NCI-H1436 treated with DMSO at 0.1 percent for 48 hours (cell line): ENCODE measurements around the gene SNX3.
"Not testable (repeated sequence)": the region's sequence is repeated elsewhere in the genome, so short reads cannot be mapped to it uniquely, and the experiment has no call there.

ENCODE experiments used
- DNase-seq: peaks from one replicate; lab custom pipeline; 2025; lab: John Stamatoyannopoulos, UW

Gene SNX3

DNA sequence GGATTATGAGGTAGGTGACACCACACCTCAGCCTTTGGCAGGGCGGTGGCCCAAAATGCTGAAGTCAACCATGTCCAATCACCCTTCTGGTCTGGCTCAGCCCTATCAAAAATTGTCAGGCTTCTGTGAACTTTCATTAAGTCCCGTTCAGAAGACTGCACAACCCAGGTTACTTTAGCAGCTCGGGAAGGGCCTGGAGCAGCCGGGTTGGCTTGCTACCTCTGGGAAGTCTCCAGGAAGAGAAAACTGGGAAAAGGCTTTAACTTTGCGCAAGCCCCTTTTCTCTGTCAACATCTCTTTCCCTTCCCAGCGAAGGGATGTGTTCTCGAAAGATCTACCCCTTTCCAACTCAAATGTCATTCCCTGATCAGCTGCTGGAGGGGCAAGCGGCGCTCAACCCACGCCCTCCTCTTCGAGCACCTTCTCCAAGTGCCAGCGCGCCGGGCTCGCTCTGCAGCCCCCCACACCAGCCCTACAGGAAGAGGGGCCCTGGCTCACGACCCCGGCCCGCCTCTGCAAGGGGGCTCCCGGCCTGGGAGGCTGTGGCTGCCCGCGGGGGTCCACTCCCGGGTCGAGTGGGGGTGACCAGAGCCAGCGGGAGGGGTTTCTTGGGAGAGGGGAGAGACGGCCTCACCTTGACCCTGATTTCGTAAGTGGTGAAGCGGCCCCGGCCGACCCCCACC lies 573 bp downstream of the SNX3 start:
- no peak for DNase-seq

DNA sequence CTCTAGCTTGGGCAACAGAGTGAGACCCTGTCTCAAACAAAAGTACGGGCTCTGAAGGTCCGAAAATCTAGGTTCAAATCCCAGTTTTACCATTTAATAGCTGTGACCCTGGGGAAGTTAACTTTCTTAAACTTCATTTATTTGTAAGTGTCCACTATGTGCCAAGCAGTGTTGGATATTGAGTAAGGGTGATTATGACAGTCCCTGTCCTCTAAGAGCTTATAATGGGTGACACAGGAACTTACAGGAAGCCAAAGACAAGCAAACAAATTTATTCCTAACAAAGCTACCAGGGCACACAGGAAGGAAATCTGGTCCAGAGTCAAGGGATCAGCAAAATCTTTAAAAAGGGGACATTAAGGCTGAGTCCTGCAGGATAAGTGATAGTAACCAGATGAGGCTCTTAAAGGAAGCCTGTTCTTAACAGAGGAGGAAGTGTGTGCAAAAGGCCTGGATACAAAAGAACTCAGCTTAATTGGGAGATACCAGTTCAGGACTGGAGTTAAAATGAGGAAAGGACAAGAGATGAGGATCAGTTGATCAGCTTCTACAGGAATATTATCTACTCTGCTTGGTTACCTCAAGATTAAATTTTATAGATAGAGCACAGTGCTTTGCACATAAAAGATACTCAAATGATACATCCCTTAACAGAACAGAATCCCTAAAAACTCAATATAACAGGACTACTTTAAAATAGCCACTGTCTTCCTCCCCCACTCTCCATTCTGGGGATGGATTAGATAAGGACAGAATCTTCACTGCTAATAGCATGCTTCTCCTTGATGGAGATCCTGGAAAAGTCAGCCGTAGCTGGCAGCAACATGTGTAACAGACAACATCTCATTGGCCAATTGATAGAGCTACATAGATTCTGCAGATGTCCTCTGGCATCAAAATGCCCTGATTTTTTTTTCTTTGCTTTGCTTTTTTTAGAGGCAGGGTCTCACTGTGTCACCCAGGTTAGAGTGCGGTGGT lies 6.1 kb downstream of the SNX3 start:
- DNase-seq = no peak

DNA sequence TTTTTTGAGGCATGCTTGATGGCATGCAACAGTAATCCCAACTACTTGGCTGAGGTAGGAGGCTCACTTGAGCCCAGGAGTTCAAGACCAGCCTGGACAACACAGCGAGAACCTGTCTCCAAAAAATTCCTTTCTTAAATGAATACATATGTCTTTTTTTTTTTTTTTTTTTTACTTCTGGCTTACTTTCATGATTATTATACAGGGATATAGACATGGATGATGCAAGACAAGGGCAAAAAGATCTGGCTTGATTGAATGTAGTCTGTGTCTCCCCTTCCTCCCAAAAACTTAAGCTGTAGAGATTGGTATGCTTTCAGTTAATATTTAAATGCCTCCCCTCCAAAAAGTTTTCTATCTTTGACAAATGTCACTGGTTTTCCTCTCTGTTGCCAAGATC lies 7.6 kb downstream of the SNX3 start:
- no peak for DNase-seq

DNA sequence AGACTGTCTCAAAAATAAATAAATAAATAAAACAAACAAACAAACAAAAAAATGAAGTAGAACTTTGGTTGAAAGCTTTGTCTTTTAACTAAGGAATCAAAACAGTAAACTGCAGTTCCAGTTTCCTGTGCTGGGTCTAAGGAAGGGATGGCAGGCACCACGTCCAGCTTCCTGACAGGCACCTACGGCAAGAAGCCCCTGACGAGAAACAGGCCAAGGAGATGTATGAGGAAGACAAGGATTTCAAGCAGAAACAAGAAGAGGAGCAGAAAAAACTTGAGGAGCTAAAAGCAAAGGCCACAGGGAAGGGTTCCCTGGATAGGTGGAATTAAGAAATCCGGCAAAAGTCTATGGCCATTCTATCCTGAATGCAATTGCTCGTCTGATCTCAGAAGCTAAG lies 8.8 kb downstream of the SNX3 start:
- no peak for DNase-seq

DNA sequence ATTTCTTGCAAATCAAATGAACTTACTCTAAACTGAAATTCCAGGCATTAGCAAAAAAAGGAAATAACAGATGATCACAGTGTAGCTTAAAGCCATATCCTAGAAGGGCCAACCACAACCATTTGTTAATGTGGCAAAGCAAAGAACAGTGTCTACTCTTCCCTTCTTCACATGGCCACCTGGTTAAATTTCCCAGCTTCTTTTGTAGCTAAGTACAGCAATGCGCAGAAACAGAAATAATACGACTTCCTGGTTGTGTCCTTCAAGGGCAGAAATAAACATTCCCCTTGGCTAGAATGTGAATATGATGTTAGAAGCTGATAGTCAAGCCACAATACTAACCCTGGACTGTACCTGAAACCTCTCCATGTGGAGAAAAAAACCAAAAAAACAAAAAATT lies 9.6 kb downstream of the SNX3 start:
- no peak for DNase-seq

DNA sequence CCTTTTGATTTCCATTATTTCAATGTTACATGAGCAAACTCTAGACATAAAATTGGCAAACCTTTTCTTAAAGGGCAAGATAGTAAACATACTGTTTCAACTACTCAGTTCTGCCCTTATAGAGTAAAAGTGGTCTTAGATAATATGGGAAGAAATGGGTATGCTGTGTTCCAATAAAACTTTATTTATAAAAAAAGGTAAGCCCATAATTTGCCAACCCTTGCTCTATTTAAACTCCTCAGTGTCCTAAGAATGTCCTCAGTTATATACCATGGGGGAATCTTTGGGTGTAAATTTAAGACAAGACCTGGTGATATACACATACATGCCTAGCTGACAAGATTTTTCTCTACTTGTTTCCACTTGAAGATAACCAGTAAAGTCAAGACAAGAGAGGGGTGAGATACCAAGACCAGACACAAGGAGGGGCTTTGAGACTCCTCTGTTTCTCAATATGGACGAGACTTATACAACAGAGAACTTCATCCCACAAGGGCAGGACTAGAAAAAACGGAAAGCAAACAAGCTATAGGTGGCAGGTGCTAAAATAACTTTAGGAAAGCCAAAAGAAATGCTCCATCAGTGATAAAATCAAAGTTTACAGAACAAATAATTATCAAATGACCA lies 10.5 kb downstream of the SNX3 start:
- DNase-seq = no peak

DNA sequence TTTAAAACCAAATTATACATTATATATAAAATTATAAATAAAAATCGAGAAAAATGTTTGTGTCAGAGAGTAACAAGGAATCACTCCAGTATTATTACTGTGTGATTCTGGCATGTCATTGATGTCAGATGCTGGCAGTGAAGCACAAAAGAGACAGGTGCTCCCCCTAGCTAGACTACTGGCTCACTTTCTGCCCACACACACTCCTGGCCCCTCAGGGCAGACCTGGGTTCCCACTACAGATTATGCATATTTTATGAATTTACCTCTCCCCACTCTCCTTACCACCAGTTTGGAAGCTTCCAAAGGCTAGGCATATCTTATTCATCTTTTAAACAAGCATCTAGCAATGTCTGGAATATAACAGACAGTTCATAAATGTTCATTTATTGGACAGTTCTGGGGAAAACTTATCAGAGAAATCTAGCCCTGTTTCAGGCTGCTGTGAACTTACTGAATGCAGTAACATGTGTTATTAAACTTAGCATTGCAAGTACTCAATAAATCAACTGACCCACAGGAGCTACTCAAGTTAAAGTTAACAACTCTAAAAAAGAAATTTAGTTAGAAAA lies 12.8 kb downstream of the SNX3 start:
- DNase-seq = no peak

DNA sequence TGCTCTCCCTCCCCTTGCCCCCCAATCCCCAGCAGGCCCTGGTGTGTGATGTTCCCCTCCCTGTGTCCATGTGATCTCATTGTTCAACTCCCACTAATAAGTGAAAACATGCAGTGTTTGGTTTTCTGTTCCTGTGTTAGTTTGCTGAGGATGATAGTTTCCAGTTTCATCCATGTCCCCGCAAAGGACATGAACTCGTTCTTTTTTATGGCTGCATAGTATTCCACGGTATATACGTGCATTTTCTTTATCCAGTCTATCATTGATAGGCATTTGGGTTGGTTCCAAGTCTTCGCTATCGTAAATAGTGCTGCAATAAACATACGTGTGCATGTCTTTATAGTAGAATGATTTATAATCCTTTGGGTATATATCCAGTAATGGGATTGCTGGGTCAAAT lies 15.7 kb downstream of the SNX3 start:
- not testable (repeated sequence) for DNase-seq

DNA sequence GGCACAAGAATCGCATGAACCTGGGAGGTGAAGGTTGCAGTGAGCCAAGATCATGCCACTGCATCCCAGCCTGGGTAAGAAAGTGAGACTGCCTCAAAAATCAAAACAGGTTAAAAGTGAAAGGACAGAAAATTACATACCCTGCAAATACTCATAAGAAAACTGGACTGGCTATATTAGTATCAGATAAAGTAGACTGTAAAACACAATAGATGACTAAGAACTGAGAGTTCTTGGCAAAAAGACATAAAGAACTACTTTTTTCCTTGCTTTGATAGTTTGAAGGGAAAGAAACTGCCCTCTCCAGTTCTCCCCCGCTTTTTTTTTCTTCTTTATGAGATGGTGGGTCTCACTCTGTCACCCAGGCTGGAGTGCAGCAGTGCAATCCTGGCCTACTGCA lies 17.0 kb downstream of the SNX3 start:
- DNase-seq = no peak

DNA sequence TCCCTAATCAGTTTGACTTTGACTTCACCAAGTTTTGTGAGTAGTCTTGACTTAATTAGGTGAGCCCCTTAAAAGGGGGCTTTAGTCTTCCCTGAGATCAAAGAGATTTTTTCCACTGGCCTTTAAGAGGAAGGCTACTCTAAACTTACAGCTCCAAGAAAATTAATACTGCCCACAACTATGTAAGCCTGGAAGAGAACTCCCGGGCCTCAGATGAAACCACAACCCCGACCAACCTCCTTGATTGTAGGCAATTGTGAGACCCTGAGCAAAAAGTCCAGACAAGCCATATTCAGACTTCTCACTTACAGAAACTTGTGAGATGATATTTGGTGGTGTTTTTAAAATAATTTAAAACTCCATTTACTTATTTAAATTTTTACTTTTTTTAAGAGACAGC lies 18.1 kb downstream of the SNX3 start:
- DNase-seq = no peak

DNA sequence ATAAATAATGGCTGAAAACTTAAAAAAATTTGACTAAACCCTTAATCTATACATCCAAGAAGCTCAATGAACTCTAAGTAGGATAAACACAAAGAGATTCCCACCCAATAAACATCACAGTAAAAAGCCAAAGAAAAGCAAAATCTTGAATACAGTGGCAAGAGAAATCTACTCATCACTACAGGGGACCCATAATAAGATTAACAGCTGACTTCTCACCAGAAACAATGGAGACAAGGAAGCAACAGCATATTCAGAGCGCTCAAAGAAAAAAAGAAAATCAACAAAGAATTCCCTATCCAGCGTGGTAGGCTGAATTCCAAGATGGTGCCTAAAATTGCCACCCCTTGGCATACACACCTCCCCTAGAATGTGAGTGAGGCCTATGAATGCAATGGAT lies 18.6 kb downstream of the SNX3 start:
- no peak for DNase-seq

DNA sequence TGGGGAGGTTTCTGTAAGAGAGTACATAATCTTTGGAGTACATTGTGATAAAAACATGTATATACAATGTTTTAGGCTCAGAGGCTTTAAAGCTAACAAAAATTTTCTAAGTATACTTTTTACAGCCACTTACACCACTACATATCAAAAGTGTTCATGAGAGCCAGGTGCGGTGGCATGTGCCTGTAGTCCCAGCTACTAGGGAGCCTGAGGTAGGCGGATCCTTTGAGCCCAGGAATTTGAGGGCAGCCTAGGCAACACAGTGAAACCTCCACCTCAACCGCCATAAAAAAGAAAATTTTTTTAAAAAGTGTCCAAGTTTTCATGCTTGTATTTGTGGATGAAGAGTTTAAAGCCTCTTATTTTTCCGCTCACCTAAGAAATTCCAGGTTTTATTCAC lies 22.5 kb downstream of the SNX3 start:
- DNase-seq = no peak

DNA sequence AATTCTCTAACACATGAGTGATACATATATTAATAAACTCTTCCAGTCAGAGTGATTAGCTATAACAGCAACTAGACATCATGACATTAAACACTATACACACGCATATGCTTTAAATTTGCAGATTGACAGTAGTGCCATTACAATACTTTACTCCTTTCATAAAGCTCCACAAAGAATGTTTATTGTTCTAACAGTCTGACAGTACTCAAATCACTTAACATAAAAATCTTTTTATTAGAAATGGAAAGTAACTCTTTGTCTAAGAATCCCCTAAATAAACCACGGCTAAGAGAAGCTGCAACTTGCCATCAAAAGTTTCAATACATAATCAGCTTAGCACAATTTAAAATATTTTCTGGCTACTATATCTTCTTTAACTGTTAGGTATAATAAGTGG lies 24.0 kb downstream of the SNX3 start:
- DNase-seq = no peak

DNA sequence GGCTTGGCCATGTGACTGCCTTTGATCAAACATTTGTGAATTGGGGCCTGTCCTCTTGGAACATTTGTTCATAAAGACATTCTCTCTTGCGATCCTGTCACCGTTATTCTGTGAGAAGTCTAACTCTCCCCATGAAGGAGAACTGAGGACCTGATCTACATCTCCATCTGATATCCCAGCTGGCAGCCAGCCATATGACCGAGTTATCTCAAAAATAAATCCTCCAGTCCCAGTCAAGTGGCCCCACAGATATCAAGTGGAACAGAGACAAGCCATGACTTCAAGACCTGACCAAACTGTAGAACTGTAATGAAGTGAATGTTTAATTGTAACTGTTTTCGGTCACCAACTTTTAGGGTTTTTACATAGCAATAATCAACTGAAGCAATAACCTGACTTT lies 25.7 kb downstream of the SNX3 start:
- no peak for DNase-seq

DNA sequence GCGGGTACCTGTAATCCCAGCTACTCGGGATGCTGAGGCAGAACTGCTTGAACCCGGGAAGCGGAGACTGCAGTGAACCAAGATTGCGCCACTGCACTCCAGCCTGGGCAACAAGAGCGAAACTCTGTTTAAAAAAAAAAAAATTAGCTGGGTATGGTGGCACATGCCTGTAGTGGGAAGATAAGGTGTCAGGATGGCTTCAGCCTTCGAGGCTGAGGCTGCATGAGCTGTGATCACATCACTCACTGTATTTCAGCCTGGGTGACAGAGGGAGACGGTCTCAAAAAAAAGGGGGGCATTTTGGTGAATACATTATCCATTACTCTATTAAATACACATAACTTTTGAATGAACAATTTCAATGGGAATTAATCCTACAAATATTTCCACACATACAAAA lies 32.4 kb downstream of the SNX3 start:
- DNase-seq = no peak

DNA sequence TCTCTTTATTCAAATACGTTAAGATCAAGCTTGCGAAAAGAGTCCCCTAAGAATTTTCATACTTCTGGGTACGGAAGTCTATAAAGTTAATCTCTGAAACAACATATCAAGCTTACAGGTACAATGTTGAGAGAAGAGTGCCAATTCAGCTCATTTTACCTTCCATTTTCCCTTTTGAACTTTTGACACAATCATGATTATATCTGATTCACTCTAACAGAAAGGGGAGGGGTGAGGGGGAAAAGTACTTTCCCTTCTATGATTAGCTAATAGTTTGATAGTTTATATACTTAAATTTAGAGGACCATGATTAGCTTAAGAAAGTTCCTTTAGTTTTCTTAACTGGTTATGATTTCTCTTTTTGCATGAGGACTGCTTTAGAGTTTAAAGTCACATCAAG lies 33.5 kb downstream of the SNX3 start:
- no peak for DNase-seq

DNA sequence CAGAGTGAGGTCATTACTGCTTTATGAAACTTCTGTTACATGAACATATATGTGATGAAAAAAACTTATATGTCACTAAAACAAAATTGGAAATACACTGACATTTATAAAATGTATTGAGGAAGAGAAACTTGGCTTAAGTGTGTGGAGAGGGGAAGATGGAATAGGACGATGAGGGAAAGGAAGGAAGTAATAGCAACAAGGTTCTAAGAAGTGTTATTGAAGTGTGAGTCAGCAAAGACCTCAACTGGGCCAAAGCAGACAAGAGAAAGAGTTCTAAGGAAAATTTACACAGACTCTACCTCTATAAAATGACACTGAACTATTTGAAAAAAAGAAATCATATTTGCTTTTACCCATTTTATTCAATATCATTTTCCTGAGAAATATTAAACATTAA lies 38.3 kb downstream of the SNX3 start:
- no peak for DNase-seq

DNA sequence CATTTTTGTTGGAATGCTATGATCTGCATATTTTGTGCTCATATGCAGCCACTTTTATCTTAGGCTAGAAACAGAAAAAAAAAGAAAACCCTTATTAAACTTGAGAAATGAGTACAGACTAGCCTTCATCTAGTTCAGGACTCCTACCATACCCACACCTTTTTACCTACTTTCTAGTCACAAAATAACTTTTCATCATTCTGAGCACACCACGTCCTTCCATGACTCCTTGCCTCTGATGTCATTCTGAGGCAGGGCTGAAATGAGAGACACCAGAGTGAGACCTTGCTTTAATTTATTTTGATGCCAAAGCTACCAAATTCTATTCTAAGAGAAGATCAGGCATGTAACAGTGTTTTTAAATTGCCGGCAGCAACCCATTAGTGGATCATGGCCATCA lies 38.8 kb downstream of the SNX3 start:
- no peak for DNase-seq

DNA sequence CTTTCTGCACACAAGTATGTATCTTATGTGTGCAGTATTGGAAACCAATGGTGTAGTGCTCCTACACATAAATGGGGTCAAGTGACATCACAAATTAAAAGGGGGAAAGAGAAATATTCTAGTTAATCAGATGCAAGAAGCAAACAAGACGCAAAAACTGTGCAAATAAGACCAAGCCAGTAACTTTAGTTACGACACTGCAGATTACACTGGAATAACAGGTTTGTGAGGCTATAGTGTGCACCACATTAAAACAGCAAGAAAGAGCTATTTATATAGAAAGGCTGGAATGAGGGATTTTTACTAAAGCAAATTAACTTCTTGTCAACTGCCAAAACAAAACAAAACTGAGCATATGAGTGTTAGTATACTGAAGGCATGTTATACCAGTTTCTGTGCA lies 49.2 kb downstream of the SNX3 start:
- DNase-seq = no peak

DNA sequence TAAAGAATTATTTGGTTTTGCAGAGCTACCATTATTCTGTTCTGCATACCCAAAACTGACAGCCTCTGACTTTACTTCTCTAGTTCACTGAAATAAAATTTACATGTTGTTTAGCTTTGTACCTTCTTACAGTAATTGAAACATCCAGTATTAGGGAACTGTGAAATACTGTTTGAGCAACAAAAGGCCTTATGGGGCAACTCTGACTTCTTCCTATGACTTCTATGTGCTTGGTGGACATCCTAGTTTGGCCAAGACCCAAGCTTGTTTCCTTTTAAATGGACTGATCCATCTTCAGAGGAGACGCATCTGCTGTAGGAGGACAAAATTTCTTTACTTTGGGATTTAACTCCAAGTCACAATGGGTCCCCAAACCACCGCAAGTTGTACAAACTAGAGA lies 50.3 kb downstream of the SNX3 start:
- DNase-seq = no peak

DNA sequence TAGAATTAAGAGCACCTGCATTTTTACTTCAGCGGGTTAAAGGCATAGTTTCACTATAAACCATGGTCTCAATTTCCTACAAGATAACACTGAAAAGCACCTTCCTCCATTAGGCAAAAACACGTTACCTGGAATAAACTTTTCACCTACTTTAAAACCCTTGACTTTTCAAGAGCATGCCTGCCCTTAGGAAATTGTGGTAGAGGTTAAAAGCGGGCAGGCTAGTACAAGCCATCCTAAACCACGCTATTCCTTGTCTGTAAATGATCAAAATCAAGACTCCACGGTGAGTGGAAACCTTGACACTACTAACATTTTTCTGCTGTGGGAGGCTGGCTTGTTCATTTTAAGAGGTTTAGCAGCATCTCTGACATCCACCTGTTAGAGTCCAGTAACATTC lies 51.1 kb downstream of the SNX3 start:
- DNase-seq = no peak

DNA sequence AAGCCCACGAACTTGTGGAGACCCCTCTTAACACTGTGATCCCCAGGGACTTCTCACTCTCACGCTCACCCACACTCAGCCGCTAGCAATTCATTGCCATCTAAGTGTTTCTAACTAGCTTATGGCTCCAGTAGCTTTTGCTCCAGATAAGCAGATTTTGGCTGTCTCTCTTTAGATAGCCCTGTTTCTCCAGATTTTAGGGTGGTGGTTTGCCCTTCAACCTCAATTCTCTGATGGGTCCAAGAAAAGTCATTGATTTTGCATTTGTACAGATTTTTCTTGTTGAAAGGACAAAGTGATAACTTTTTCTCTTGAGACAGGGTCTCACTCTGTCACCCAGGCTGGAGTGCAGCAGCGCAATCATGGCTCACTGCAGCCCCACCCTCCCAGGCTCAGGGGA lies 53.8 kb downstream of the SNX3 start:
- DNase-seq = no peak
